SK-N-SH treated with all-trans-retinoic acid at 6 μM for 48 hours (cell line): ENCODE measurements around the gene PIM1.

ENCODE experiments used
- ATAC-seq: fragments of 200-7000 bp; cut with Tn5 transposase; 3 replicates; pipeline ENCODE4 v1.9.1; 2020; ENCODE audit warnings: mild to moderate bottlenecking, moderate library complexity
- ARNTL ChIP-seq: fragments of 450-650 bp; formaldehyde crosslinking; IDR thresholded peaks from 2 replicates; pipeline ENCODE4 v1.5.0; 2020; ENCODE audit warnings: low read depth, mild to moderate bottlenecking, moderate library complexity, borderline replicate concordance
- BACH2 ChIP-seq: fragments of 250-450 bp; sonication (Bioruptor Pico); IDR thresholded peaks from 2 replicates; pipeline ENCODE4 v1.9.0; 2021; ENCODE audit warnings: mild to moderate bottlenecking, borderline replicate concordance
- CREB5 ChIP-seq: fragments of 250-450 bp; sonication (Bioruptor Pico); IDR thresholded peaks from 2 replicates; pipeline ENCODE4 v1.5.1; 2020; ENCODE audit warnings: low read depth, mild to moderate bottlenecking, moderate library complexity
- CSDC2 ChIP-seq: fragments of 250-450 bp; sonication (Bioruptor Pico); IDR thresholded peaks from 2 replicates; pipeline ENCODE4 v1.5.0; 2020; ENCODE audit warnings: mild to moderate bottlenecking, moderate library complexity
- ESRRG ChIP-seq: fragments of 250-450 bp; sonication (Bioruptor Pico); IDR thresholded peaks from 2 replicates; pipeline ENCODE4 v1.6.1; 2021; ENCODE audit warnings: mild to moderate bottlenecking
- GLIS3 ChIP-seq: fragments of 250-450 bp; sonication (Bioruptor Pico); IDR thresholded peaks from 2 replicates; pipeline ENCODE4 v1.5.0; 2020; ENCODE audit warnings: mild to moderate bottlenecking, moderate library complexity
- ISL1 ChIP-seq: fragments of 250-450 bp; sonication (Bioruptor Pico); IDR thresholded peaks from 2 replicates; pipeline ENCODE4 v2.1.2; 2022; ENCODE audit warnings: mild to moderate bottlenecking, moderate library complexity
- OSR1 ChIP-seq: fragments of 250-450 bp; sonication (Bioruptor Pico); IDR thresholded peaks from 2 replicates; pipeline ENCODE4 v1.8.0; 2022; ENCODE audit warnings: moderate library complexity, mild to moderate bottlenecking, inconsistent platforms
- POU6F1 ChIP-seq: fragments of 250-450 bp; sonication (Bioruptor Pico); IDR thresholded peaks from 2 replicates; pipeline ENCODE4 v1.8.0; 2021; ENCODE audit warnings: low read depth, mild to moderate bottlenecking, moderate library complexity, borderline replicate concordance
- PPARA ChIP-seq: fragments of 250-450 bp; sonication (Bioruptor Pico); IDR thresholded peaks from 2 replicates; pipeline ENCODE4 v1.5.0; 2020; ENCODE audit warnings: mild to moderate bottlenecking, borderline replicate concordance
- SNAI2 ChIP-seq: fragments of 250-450 bp; sonication (Bioruptor Pico); IDR thresholded peaks from 2 replicates; pipeline ENCODE4 v1.5.0; 2020; ENCODE audit warnings: mild to moderate bottlenecking, moderate library complexity
- TCF4 ChIP-seq: fragments of 250-450 bp; sonication (Bioruptor Pico); IDR thresholded peaks from 2 replicates; pipeline ENCODE4 v1.8.0; 2021; ENCODE audit warnings: mild to moderate bottlenecking, moderate library complexity, borderline replicate concordance
- TOX ChIP-seq: fragments of 250-450 bp; sonication (Bioruptor Pico); IDR thresholded peaks from 2 replicates; pipeline ENCODE4 v1.8.0; 2021; ENCODE audit warnings: mild to moderate bottlenecking, moderate library complexity, borderline replicate concordance
- TSHZ2 ChIP-seq: fragments of 250-450 bp; sonication (Bioruptor Pico); IDR thresholded peaks from 2 replicates; pipeline ENCODE4 v1.5.0; 2020; ENCODE audit warnings: mild to moderate bottlenecking, moderate library complexity
- ZC3H10 ChIP-seq: fragments of 250-450 bp; sonication (Bioruptor Pico); IDR thresholded peaks from 2 replicates; pipeline ENCODE4 v1.5.1; 2021; ENCODE audit warnings: mild to moderate bottlenecking, moderate library complexity
- ZFP3 ChIP-seq: fragments of 250-450 bp; sonication (Bioruptor Pico); IDR thresholded peaks from 2 replicates; pipeline ENCODE4 v1.5.0; 2020; ENCODE audit warnings: mild to moderate bottlenecking, moderate library complexity
- ZFP30 ChIP-seq: fragments of 450-650 bp; formaldehyde crosslinking; IDR thresholded peaks from 2 replicates; pipeline ENCODE4 v1.5.0; 2022; ENCODE audit warnings: mild to moderate bottlenecking, moderate library complexity
- ZNF565 ChIP-seq: fragments of 450-650 bp; formaldehyde crosslinking; conservative IDR thresholded peaks from 2 replicates; pipeline ENCODE4 v1.5.0; 2020; ENCODE audit warnings: low read depth, mild to moderate bottlenecking, moderate library complexity
- ZNF70 ChIP-seq: fragments of 450-650 bp; formaldehyde crosslinking; IDR thresholded peaks from 2 replicates; pipeline ENCODE4 v1.5.0; 2020; ENCODE audit warnings: mild to moderate bottlenecking, moderate library complexity
- ZNF8 ChIP-seq: fragments of 450-650 bp; formaldehyde crosslinking; IDR thresholded peaks from 2 replicates; pipeline ENCODE4 v1.5.0; 2020; ENCODE audit warnings: mild to moderate bottlenecking, moderate library complexity
- TF ChIP-seq, protein P1 (sequence below): fragments of 250-450 bp; sonication (Bioruptor Pico); IDR thresholded peaks from 2 replicates; pipeline ENCODE4 v1.5.1; 2021; ENCODE audit warnings: mild to moderate bottlenecking, moderate library complexity

PIM1 gene

DNA sequence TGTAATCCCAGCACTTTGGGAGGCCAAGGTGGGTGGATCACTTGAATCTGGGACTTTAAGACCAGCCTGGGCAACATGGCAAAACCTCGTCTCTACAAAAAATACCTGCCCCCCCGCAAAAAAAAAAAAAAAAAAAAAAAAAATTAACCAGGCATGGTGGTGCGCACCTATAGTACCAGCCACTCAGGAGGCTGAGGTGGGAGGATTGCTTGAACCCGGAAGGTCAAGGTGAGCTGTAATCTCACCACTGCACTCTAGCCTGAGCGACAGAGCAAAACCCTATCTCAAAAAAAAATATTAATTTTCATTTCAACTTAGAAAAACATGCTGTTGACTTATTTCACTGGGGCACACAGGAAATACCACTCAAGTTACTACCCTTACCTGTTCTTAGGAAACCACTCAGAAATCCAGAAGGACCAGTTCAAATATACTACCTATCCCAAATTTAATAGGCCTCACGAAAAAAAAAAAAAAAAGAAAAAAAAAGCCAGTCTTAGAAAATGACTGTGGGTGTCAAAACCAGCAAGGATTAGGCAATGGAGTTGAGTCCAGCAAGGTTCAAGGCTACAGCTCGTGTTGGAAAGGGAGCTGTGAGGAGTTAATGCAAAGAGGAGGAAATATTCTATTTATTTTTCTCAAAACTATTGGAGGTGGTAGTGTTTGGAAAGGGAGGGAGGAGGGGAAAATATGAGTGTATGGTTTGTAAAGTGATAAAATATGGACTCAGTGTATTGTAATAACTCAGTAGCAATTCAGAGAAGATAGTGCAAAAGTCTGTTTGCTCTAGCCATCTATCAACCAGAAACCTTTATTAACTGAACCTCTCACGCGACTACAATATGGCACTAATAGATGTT lies 33.9 kb upstream of the PIM1 start:
- no peak for ATAC-seq
- TF ChIP-seq CSDC2 (CRISPR knock-in tag) (no peak), ZC3H10 (CRISPR knock-in tag) (no peak), OSR1 (CRISPR knock-in tag) (no peak), TOX (no peak), TCF4 (CRISPR knock-in tag) (no peak), ZNF70 (no peak), ZNF565 (CRISPR knock-in tag) (no peak), ISL1 (CRISPR knock-in tag) (no peak), ZFP3 (no peak), GLIS3 (CRISPR knock-in tag) (no peak), CREB5 (CRISPR knock-in tag) (no peak), ZNF8 (no peak), ESRRG (CRISPR knock-in tag) (no peak), POU6F1 (CRISPR knock-in tag) (no peak), PPARA (CRISPR knock-in tag) (no peak), ZFP30 (CRISPR knock-in tag) (no peak)
- TF ChIP-seq, protein P1, sequence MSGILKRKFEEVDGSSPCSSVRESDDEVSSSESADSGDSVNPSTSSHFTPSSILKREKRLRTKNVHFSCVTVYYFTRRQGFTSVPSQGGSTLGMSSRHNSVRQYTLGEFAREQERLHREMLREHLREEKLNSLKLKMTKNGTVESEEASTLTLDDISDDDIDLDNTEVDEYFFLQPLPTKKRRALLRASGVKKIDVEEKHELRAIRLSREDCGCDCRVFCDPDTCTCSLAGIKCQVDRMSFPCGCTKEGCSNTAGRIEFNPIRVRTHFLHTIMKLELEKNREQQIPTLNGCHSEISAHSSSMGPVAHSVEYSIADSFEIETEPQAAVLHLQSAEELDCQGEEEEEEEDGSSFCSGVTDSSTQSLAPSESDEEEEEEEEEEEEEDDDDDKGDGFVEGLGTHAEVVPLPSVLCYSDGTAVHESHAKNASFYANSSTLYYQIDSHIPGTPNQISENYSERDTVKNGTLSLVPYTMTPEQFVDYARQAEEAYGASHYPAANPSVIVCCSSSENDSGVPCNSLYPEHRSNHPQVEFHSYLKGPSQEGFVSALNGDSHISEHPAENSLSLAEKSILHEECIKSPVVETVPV (CRISPR knock-in tag): no peak

GRCh38 chr6:37136821-37137200 lies 33.1 kb upstream of the PIM1 start:
- ATAC-seq: no peak
- TF ChIP-seq TCF4 (CRISPR knock-in tag): no peak
- no peak for TF ChIP-seq GLIS3 (CRISPR knock-in tag)
- TF ChIP-seq ZFP30 (CRISPR knock-in tag): no peak
- TF ChIP-seq ZFP3: no peak
- no peak for TF ChIP-seq PPARA (CRISPR knock-in tag)
- TF ChIP-seq TOX: no peak
- no peak for TF ChIP-seq BACH2 (CRISPR knock-in tag)
- no peak for TF ChIP-seq OSR1 (CRISPR knock-in tag)
- TF ChIP-seq ZNF565 (CRISPR knock-in tag): no peak
- TF ChIP-seq CREB5 (CRISPR knock-in tag): no peak
- TF ChIP-seq ARNTL (CRISPR knock-in tag): no peak
- TF ChIP-seq ZNF8: no peak
- TF ChIP-seq, protein P1 (CRISPR knock-in tag): no peak
- TF ChIP-seq SNAI2 (CRISPR knock-in tag): no peak
- no peak for TF ChIP-seq TSHZ2 (CRISPR knock-in tag)
- no peak for TF ChIP-seq ESRRG (CRISPR knock-in tag)
